ENCODE results near the gene ZDHHC22.

- TF ChIP-seq CTCF (IDR thresholded peaks at IDR 0.05) (no peak), POLR2AphosphoS5 (IDR thresholded peaks at IDR 0.05; ENCODE audit: low read depth, low read length) (no peak), TCF7L2 (IDR thresholded peaks at IDR 0.05; ENCODE audit: low read depth, low read length) (no peak)
- TF ChIP-seq, protein P1, sequence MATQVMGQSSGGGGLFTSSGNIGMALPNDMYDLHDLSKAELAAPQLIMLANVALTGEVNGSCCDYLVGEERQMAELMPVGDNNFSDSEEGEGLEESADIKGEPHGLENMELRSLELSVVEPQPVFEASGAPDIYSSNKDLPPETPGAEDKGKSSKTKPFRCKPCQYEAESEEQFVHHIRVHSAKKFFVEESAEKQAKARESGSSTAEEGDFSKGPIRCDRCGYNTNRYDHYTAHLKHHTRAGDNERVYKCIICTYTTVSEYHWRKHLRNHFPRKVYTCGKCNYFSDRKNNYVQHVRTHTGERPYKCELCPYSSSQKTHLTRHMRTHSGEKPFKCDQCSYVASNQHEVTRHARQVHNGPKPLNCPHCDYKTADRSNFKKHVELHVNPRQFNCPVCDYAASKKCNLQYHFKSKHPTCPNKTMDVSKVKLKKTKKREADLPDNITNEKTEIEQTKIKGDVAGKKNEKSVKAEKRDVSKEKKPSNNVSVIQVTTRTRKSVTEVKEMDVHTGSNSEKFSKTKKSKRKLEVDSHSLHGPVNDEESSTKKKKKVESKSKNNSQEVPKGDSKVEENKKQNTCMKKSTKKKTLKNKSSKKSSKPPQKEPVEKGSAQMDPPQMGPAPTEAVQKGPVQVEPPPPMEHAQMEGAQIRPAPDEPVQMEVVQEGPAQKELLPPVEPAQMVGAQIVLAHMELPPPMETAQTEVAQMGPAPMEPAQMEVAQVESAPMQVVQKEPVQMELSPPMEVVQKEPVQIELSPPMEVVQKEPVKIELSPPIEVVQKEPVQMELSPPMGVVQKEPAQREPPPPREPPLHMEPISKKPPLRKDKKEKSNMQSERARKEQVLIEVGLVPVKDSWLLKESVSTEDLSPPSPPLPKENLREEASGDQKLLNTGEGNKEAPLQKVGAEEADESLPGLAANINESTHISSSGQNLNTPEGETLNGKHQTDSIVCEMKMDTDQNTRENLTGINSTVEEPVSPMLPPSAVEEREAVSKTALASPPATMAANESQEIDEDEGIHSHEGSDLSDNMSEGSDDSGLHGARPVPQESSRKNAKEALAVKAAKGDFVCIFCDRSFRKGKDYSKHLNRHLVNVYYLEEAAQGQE (IDR thresholded peaks at IDR 0.05; ENCODE audit: insufficient read depth in 1 of 2, low read depth in 2 of 2, low read length in 1 of 2) = no peak
These were observed 27.9 kb downstream of the ZDHHC22 start for GRCh38 chr14:77113644-77114043.
